ENCODE measurements around the gene TAC3. TPM values are rescaled to one million over a fixed set of nuclear protein-coding genes. Genes with fewer than 3 reads are reported as not detected.

The TAC3 gene
- total RNA-seq, 1 experiment from 2014 or later = 6.2 TPM

DNA sequence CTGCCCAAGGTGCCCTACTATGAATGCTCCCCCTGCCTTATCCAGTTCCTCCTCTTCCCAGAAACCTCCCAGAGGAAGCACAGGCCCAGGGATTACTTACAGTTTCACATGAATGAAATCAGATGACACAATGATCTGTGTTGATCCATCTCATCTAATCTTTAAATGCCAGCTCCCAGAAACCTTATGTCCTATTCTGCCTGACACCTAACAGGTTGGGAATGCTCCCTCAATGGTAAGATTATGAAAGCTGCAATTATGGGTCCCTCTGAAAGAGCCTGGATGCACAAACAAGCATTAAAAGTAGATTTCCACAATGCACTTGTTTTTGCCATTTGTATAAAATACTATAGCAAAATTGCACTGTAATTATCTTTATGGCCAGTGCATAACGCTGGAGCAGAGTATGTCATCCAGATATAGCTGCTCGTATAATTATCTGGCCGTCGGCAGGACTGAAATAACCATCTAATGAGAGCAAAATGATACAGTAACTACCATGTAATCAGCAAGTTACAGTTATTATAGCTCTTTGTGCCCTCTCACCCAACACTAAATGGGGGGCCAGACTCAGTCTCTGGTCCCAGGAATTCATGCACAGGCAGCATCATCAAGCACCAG, 5.6 kb downstream of the TAC3 start:
- Histone ChIP-seq H3K79me2 (ENCODE audit: insufficient read depth, low read length) (no peaks in the 10 kb centered on the region; the same call in 1 of the 2 replicates), H2BK15ac (ENCODE audit: low read depth, low read length) (no peak overlapping the region), H4K8ac (replicated peaks; ENCODE audit: insufficient read length, low read depth, low read length) (no peak overlapping the region), H3K4me2 (ENCODE audit: insufficient read depth, insufficient read length, low read length) (no peak overlapping the region), H3K27me3 (ENCODE audit: insufficient read depth, low read length) (no peaks in the 10 kb centered on the region; the same call in 1 of the 2 replicates), H3T11ph (ENCODE audit: low read length) (no peak overlapping the region), H3K4ac (ENCODE audit: low read depth, low read length) (no peak overlapping the region), H3K23ac (ENCODE audit: insufficient read length, low read depth, low read length) (no peak overlapping the region), H3K4me1 (ENCODE audit: insufficient read depth, low read length) (peaks cover 13% of the 10 kb centered on the region; the same call in 1 of the 2 replicates), H2BK20ac (ENCODE audit: low read depth, low read length, poor library complexity, severe bottlenecking) (no peak overlapping the region), H3K9ac (ENCODE audit: extremely low read depth, insufficient read length, low read length) (no peak overlapping the region), H4K91ac (ENCODE audit: insufficient read length, low read depth, low read length) (no peak overlapping the region), H2AFZ (ENCODE audit: low read length) (no peak overlapping the region), H4K5ac (ENCODE audit: insufficient read length, low read depth, low read length) (no peak overlapping the region), H3K9me3 (ENCODE audit: control insufficient read depth, low read depth, low read length) (no peaks in the 10 kb centered on the region), H3K27ac (ENCODE audit: insufficient read length, low read depth, low read length) (no peak overlapping the region), H2AK5ac (ENCODE audit: insufficient read length, low read length) (no peak overlapping the region), H3K79me1 (ENCODE audit: insufficient read depth, low read depth, low read length, poor library complexity, severe bottlenecking) (no peaks in the 10 kb centered on the region), H2BK12ac (ENCODE audit: insufficient read length, low read depth, low read length) (no peak overlapping the region), H3K56ac (ENCODE audit: insufficient read length, low read depth, low read length) (no peak overlapping the region), H3K23me2 (ENCODE audit: insufficient read length, low read depth, low read length, poor library complexity, severe bottlenecking) (no peaks in the 10 kb centered on the region), H2BK120ac (ENCODE audit: low read depth, low read length, poor library complexity, severe bottlenecking) (no peak overlapping the region), H3K18ac (ENCODE audit: insufficient read length, low read depth, low read length) (no peak overlapping the region), H4K20me1 (ENCODE audit: control insufficient read depth, insufficient read depth, insufficient read length) (no peaks in the 10 kb centered on the region), H3K14ac (ENCODE audit: insufficient read depth, low read length) (no peak overlapping the region), H2BK5ac (ENCODE audit: insufficient read length, low read length) (no peak overlapping the region)
- Mint-ChIP-seq H3K27me3 (ENCODE audit: low read depth) (peaks cover 5% of the 10 kb centered on the region), H3K36me3 (ENCODE audit: insufficient read depth in 1 of 3, low read depth in 3 of 3) (peaks cover 0 to 2% (median 0%) of the 10 kb centered on the region in 3 experiments; a peak in 2 of 7 replicates), H3K4me1 (peaks cover 49 to 77% of the 10 kb centered on the region in 2 experiments), H3K27ac (peak overlapping the region in 2 of 3 experiments; percentile 24 to 74; a peak in 2 of 7 replicates), H3K9me3 (no peaks in the 10 kb centered on the region), H3K4me3 (no peak overlapping the region)
- no peak for DNase-seq
- WGBS (ENCODE audit: extremely low coverage, insufficient read length, low lambda C conversion rate) = no CpG with 5 or more reads among the region's 4 CpGs
- no peak for TF ChIP-seq CTCF (conservative IDR thresholded peaks at IDR 0.05)

Data from H9 (cell line).